Testis (tissue), 3 donors: Measurements from ENCODE around the gene LCOR. TPM values are rescaled to one million over a fixed set of nuclear protein-coding genes. Genes with fewer than 3 reads are reported as not detected.

ENCODE experiments used
- DNase-seq: peaks from one replicate; pipeline ENCODE4 v3.0.0-alpha.2; 2019
- H3K27ac ChIP-seq, 2 donors: fragments of 200-600 bp; sonication (generic); one replicate each; pipeline ENCODE4 v1.5.1; 2019
- H3K27me3 ChIP-seq: fragments of 200-600 bp; sonication (generic); one replicate; pipeline ENCODE4 v1.5.1; 2019
- H3K36me3 ChIP-seq: fragments of 200-600 bp; sonication (generic); one replicate; pipeline ENCODE4 v1.5.1; 2017; ENCODE audit warnings: low read depth; ENCODE audit errors: missing control alignments
- H3K4me1 ChIP-seq: fragments of 200-600 bp; sonication (generic); one replicate; pipeline ENCODE4 v1.5.1; 2019
- H3K4me3 ChIP-seq, 2 donors: fragments of 200-600 bp; sonication (generic); one replicate each; pipeline ENCODE4 v1.5.1; 2017 to 2019
- H3K9me3 ChIP-seq: fragments of 200-600 bp; sonication (generic); one replicate; pipeline ENCODE4 v1.5.1; 2017
- CTCF ChIP-seq, 3 experiments: fragments of 450-650 bp in 2 of 3; fragments of 200-600 bp in 1 of 3; sonication (generic) in 1 of 3; IDR thresholded peaks; one replicate each; pipeline ENCODE4 v1.5.1; 2016 to 2019; ENCODE audit warnings: antibody characterized with exemption in 3 of 3, mild to moderate bottlenecking in 2 of 3, moderate library complexity in 1 of 3
- POLR2A ChIP-seq: fragments of 450-650 bp; IDR thresholded peaks from one replicate; pipeline ENCODE4 v1.6.1; 2017; ENCODE audit warnings: antibody characterized with exemption, mild to moderate bottlenecking, moderate library complexity
- WGBS, 2 donors: methylation state at CpG; one replicate each; pipeline ENCODE4 v1.1.5; 2018; 5-methylcytosine and 5-hydroxymethylcytosine counted together
- intact Hi-C: fragments of 100-400 bp; cut with DNase I; formaldehyde crosslinking; loops from one replicate; pipeline ENCODE4 v1.15.1; 2023; ENCODE audit warnings: low total_unique reads
- polyA plus RNA-seq: library from polyadenylated mRNA; stranded (reverse); fragments of 350-450 nt; fragmentation: Illumina TruSeq; extraction: RNeasy Lipid Tissue Mini Kit (QIAGEN cat#74804); gene quantifications from one replicate; pipeline ENCODE4 v1.2.3, GENCODE V29; 2014; ENCODE audit warnings: low read depth, low replicate concordance; ENCODE audit not compliant: insufficient read depth
- total RNA-seq, 2 donors: library from RNA; depleted of rRNA; stranded (reverse); fragments of >200 nt; gene quantifications; one replicate each; pipeline ENCODE4 v1.2.3, GENCODE V29; 2016

LCOR gene
- total and polyA plus RNA-seq, 3 donors from 2014 or later: 11.6 to 68.3 (median 40.0) TPM

GRCh38 chr10:97015240-97015639, 183.1 kb downstream of the LCOR start:
- Histone ChIP-seq H3K27ac (no peak overlapping the region), H3K4me3 (no peak overlapping the region), H3K9me3 (no peaks in the 10 kb centered on the region), H3K4me1 (peaks cover 3% of the 10 kb centered on the region), H3K36me3 (no peaks in the 10 kb centered on the region), H3K27me3 (no peaks in the 10 kb centered on the region)
- intact Hi-C loops: no loop called here
- DNase-seq: no peak
- 76 to 94% methylated on average over 1 of the region's 1 CpG for WGBS, 2 donors
- TF ChIP-seq CTCF (IDR thresholded peaks at IDR 0.05): no peak
- TF ChIP-seq POLR2A: no peak

GRCh38 chr10:97016728-97017473, 184.8 kb downstream of the LCOR start:
- TF ChIP-seq CTCF (IDR thresholded peaks at IDR 0.05) (no peak), POLR2A (no peak)
- DNase-seq: no peak
- WGBS, 2 donors: 79 to 86% methylated on average over 15 of the region's 15 CpGs

GRCh38 chr10:97017474-97017903, 185.4 kb downstream of the LCOR start:
- Histone ChIP-seq H3K27me3 (no peaks in the 10 kb centered on the region), H3K4me3 (no peak overlapping the region), H3K27ac (no peak overlapping the region), H3K4me1 (peaks cover 12% of the 10 kb centered on the region), H3K9me3 (no peaks in the 10 kb centered on the region), H3K36me3 (no peaks in the 10 kb centered on the region)
- 84 to 92% methylated on average over 2 to 5 of the region's 5 CpGs for WGBS, 2 donors
- intact Hi-C loops: no loop called here
- no peak for DNase-seq
- TF ChIP-seq POLR2A (no peak), CTCF (IDR thresholded peaks at IDR 0.05) (no peak)

More at GRCh38 chr10:97016728-97017473, 184.8 kb downstream of the LCOR start:
- Histone ChIP-seq H3K27ac (no peak overlapping the region), H3K4me3 (no peak overlapping the region), H3K27me3 (no peaks in the 10 kb centered on the region), H3K9me3 (no peaks in the 10 kb centered on the region), H3K36me3 (no peaks in the 10 kb centered on the region), H3K4me1 (peaks cover 12% of the 10 kb centered on the region)
- intact Hi-C loops: no loop called here

- intact Hi-C loops: no loop called here
- DNase-seq: no peak
Measured at GRCh38 chr10:97018251-97019212, 186.4 kb downstream of the LCOR start.

GRCh38 chr10:97019213-97019844, 187.2 kb downstream of the LCOR start:
- no peak for DNase-seq
- H3K9me3 ChIP-seq: no peaks in the 10 kb centered on the region
- H3K4me1 ChIP-seq: peaks cover 12% of the 10 kb centered on the region
- H3K27me3 ChIP-seq: no peaks in the 10 kb centered on the region
- TF ChIP-seq CTCF (IDR thresholded peaks at IDR 0.05) (no peak), POLR2A (no peak)
- H3K27ac ChIP-seq: no peak overlapping the region
- H3K4me3 ChIP-seq: no peak overlapping the region
- no peaks in the 10 kb centered on the region for H3K36me3 ChIP-seq
- intact Hi-C loops: no loop called here
- WGBS, 2 donors: 93 to 95% methylated on average over 12 of the region's 12 CpGs

More at GRCh38 chr10:97018251-97019212, 186.4 kb downstream of the LCOR start:
- Histone ChIP-seq H3K27ac (no peak overlapping the region), H3K4me3 (no peak overlapping the region), H3K9me3 (no peaks in the 10 kb centered on the region), H3K4me1 (peaks cover 12% of the 10 kb centered on the region), H3K27me3 (no peaks in the 10 kb centered on the region), H3K36me3 (no peaks in the 10 kb centered on the region)
- TF ChIP-seq POLR2A: no peak
- 93% methylated on average over 6 to 18 of the region's 18 CpGs for WGBS, 2 donors
